ENCODE results near the gene CEBPB.

CEBPB gene

DNA sequence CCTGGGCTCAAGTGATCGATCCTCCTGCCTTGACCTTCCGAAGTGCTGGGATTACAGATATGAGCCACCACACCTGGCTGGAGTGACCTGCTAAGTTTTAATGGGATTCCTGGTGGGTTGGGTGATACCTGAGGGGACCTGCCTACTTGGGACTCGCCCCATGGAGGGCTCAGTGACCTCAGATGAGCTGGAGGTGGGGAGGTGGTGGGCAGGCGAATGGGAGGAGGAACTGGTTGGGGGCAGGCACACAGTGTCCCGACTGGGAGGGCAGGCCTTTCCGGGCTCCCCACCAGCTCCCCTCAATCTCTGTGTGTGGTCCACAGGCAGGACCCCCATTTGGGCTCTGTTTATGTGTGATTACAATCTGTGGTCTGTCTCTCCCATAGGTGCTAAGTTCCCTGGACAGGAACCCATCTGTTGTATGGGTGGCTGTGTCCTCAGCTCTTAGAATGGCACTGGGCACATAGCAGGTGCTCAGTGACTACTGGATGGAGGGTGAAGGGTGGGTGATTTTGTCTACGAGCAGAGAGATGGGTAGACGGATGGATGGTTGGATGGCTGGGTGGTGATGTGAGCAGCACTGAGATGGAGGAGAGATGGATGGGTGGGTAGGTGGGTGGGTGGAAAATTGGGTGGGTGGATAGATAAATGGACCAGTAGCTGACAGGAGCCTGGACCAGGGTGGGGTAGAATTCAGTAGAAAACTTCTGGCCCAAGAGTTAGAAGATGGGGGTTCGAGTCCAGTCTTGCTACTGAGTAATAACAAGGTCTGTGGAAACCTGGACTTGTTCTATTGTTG lies 23.8 kb downstream of the CEBPB start:
- DNase-seq (ENCODE audit: low read depth), result no peak

DNA sequence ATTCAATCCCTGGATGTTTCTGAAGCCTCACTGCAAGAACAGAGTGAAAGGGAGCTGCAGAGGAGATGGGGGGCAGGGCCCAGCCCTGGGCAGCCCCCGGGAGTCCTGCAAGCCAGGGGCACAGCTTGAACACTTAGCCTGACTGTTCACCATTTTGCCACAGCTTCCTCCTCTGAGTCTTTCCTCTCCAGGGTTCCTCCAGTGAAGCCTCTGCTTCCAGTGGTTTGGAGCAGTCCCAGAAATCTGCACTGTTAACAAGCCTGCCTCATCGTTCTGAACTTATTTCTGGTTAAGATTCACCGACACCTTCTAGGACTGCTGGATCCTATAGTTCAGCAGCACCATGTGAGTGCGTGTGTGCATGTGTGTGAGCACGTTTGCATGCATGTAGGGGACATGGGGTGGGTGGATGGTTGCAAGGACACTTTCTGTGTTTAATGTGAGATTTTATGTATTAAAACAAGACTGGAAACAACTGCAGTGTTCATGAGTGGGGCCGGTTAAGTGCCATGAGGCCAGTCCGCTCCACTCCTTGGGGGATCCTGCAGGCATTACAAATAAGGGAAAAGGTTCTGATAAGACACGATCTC lies 24.6 kb downstream of the CEBPB start:
- DNase-seq (ENCODE audit: low read depth), result no peak

DNA sequence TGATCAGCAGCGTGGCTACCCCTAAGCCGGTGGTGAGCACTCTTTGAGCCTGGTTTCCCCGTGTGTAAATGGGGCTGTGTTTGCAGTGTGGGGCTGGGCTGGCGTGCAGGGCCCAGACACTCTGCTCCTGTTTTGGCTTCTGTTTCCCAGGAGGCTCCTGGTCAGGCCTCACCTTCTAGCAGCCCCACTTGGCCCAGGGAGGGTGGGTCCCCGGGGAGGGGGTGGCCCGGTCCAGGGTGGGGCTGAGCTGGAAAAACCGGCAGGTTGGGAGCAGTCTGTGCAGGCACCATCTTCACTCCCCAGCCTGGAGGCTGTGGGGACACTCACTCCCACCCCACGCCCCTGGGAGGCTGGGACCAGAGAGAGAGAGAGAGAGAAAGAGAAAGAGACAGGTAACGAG lies 25.3 kb downstream of the CEBPB start:
- DNase-seq (ENCODE audit: low read depth), result no peak

DNA sequence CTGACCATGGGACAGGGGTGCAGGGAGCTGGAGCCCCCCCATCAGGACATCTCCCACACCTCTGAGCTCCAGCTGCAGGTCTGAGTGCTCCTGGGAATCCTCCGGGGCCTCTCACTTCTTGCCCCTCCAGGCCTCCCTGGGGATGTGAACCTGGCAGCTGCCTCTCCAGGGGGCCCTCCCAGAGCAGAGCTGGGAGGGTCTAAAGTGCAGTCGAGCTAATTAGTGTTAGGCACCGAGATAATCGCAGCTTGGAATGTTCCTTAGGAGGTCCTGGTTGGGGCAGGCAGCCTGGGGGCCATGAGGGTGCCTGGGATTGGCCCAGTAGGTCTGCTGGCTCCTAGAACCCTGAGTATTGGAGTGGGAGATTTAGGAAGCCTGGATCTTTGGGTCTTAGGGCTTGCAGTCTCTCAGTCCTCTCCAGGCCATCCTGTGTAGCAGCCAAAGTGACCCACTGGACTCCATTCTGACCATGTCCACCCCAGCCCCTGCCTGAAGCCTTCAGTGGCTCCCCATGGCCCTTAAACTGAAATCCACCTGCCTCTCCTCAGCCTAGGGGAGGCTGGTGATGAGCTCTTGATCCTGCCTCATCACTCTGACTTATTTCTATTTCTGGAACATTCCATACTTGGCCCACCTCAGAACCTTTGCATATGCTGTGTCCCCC lies 26.0 kb downstream of the CEBPB start:
- DNase-seq (ENCODE audit: low read depth), result no peak

DNA sequence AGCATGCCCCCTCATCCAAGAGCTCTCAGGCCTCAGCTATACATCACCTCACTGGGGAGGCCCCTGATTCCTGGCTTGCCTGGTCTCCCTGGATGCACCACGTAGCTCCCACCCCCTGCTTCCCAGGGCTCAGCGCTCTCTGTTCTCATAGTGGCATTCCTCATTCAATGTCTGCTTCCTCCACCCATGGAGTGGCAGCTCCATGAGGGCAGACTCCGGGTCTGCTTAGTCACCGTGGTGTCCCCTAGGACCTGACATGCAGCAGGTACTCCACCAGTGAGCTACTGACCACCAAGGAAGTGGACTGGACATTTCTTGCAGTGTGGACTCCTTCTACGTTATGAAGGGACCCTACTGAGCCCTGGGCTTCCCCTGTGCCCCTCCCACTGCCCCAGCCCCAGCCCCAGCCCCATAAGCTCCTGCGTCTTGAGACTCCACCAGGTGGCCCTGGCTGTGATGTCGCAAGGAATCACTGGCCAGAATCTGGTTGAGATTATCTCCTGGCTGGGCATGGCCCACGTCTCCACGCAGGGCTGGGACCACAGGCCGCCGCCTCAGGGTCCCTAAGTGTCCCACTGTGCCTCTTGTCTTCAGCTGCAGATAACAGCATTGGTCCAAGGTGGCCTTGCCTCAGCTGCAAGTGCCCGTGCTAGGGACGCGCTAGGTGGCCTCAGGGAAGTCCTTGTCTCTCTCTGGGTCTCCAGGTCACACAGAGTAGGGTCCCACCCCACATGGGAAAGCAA lies 26.7 kb downstream of the CEBPB start:
- DNase-seq (ENCODE audit: low read depth), result no peak

DNA sequence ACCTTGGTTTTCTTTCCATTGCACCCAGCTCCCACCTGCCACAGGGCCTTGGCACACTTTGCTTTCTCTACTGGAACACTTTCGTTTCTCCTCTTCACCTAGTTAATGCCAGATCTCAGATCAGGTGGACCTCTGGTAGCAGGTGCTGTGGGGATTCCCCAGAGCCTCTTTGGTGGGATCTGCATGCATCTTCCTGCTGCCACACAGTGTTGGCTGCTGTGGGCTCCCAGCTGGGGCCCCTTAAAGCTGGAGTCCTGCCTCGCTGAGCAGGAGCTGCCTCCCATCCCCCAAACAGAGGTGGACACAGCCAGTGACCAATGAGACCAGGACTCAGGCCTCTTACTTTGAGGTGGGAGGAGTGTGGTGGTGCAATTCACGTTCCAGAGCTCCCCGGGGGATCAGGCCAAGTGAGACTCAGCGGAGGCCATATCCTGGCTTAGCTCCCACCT lies 28.4 kb downstream of the CEBPB start:
- DNase-seq (ENCODE audit: low read depth), result no peak

DNA sequence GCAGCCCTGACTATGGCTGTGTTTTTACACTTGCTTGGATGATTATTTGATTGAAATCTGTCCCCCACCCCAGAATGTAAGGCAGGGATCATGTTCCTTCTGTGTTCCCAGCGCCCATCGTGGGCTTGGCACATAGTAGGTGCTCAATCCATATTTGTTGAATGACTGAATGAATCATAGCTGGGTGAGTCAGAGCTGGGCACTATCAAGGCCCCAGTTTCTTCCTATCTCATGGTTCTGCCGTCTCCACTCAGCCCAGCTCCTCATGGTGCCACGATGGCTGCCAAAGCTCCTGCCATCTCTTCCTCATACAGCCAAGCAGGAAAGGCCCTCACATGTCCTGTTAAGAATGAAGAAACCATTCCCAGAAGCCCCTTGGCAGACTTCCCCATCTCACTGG lies 29.0 kb downstream of the CEBPB start:
- no peak for DNase-seq (ENCODE audit: low read depth)

DNA sequence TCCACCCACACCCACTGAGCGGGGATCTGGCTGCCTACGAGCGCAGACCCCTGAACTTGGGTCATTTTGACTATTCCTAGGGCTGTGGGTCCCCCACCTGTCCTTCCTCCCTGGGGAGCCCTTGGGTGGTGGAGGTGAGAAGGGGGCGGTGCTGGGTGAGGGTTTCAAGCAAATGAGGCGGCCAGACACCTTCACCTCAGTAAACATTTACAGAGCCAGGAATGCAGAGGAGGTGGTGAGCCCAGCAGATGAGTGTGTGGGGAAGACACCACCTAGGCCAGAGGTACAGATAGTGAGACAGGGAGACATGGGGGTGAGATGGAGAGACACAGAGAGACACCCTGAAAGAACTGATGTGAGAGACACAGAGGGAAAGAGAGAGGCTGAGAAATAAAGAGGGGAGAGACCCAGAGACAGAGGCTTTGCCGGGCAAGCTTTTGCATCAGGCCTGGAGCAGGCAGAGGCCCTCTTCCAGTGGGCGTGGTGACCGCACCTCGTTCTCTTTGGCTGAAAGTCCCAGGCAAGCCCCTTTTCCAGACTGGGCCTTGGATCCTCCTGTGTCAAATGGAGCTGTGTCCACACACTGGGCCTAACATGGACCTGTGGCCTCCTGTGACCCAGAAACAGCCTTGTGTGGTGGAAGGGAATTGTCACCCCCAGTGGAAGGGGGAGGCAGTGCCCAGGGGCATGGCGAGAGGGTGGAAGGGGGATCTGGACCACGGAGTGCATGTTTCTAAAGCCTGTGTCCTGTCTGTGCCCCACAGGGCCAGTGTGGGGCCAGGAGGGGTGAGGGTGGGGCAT lies 29.7 kb downstream of the CEBPB start:
- no peak for DNase-seq (ENCODE audit: low read depth)

DNA sequence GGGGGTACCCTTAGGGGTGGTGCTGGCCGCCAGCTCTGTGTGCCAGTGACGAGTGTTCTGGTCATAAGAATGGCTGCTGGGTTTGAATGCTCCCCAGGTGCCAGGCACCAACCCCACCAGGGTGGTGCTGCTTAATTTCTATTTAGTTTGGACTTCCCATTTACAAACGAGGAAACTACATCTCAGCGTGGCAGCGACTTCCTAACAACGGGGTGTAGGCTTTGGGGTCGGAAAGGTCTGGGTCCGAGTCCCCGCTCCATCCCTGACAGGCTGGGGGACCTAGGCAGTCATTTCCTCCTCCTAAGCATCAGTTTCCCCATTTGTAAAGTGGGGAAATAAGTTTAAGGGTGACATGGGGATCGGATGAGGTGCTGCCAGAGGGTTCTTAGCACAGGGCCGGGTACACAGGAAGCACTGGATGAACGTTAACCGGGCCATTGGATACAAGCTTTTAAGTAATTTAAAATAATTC lies 30.3 kb downstream of the CEBPB start:
- no peak for DNase-seq (ENCODE audit: low read depth)

DNA sequence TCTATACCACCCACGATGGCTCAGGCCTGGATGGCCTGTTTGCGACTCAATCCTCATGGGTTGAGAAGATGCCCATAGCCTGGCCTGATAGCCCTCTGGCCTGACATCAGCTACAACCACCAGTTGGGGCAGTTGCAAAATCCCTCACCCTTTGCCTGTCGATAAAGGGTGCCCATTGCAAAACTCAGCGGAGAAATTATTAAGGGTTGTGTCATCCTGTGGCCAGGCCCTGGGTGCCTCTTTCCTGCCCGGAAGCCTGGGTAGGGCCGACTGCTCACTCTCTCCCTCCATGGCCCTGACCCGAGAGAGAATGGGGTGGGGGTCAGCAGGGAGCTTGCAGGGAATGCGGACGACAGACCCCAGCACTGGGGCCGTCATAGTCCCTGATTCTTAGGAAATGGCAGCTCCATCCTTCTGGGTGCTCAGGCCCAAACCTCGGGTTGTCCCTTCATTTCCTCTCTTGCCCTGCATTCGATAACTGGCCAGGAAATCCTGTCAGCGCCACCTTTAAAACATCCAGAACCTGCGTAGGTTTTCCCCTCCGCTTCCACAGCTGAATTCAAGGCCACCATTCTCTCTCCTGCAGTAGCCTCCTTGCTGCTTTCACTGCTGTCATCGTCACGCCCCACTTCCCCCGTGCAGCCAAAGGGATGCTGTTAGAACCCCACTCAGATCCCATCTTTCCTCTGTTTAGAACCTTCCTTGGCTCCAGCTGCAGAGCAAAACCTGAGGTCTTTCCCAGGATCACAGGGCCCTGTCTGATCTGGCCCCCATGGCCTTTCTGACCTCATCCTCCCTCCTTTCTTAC lies 31.1 kb downstream of the CEBPB start:
- no peak for DNase-seq (ENCODE audit: low read depth)

DNA sequence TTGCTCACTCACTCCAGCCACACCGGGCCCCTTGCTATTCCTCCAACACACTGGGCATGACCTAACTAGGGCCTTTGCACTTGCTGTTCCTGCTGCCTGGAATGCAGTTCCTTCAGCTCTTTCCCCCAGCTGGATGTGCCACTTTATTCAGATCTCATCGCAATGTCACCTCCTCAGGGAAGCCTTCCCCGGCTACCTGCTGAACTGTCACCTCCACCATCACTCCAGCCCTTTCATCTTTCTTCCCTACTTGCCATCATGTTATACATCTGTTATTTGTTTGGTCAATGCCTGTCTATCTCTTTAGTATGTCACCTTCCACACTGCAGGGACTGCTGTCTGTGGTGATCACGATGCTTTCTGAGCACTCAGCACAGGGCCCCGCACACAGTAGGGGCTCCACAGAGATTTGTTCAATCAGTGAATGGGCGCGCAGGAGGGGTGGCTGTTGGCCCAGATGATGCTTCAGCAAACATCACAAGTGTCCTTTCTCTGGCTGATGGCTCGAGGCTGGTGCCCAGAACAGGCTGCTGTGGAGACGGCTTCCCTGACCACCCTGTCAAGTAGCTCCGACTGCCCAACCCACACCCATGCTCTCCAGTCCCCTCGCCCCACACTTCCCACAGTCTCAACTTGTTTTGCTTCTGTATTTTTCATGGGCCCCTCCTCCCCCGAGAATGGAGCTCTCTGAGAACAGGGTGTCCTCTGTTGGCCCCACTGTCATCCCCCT lies 31.8 kb downstream of the CEBPB start:
- no peak for DNase-seq (ENCODE audit: low read depth)

DNA sequence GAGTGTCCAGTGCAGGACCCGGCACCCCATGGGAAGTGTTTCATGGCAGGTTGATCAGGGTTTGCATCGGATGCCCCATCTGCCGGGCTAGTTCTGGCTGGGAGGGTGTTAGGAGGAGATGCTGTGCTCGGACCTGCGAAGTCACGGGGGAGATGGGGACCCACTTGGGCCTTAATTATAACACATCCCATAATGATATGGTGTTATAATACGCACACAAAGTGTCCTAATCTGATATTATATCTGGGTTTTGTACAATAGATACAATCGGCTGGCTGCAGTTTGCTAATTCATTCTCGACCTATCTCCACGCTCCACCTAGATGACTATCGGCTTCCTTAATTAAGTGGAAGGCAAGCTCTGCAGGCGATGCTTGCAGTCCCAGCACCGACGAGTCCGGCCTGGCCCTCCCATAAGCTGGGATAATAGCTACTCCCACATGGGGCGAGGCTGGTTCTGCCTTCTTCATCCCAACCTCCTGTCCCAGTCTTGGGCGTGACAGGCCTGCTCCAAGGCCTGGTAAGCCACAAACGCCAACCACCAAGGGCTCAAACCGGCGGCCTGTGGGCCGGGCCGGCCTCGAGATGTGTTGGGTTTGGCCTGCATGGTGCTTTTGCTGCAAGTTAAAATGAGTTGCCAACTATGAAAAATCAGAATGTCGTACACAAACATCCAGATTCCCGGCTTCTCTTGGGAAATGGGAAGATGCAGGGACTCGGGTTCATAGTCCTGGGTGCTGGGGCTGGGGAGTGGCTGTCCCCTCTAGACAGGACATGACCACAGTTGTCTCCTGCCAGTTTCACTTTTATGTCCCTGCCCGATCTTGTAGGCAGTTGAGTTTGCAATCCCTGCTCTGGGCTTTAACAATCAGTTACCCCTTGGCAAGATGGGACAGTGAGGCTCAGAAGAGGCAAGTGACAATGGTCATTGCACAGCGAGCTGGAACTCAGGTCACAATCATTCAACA lies 32.7 kb downstream of the CEBPB start:
- DNase-seq (ENCODE audit: low read depth), result no peak

DNA sequence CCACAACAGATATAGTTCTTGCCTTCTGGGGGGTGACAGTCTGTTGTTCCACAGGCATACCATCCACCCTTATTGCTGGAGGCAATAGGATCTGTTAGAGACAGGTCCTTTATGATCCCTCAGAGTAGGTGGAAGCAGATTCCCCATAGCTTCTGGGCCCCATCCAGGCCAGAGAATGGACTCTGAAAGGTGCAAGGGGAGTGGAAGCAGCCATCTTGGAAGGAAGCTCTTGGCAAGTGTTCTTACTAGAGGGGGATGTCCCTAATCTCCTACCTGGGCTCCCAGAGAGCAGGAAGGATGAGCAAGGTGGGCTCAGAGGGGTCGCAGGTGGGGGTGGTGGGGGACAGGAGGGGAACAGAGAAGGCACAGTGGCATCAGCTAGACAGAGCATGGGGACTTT lies 33.4 kb downstream of the CEBPB start:
- no peak for DNase-seq (ENCODE audit: low read depth)

DNA sequence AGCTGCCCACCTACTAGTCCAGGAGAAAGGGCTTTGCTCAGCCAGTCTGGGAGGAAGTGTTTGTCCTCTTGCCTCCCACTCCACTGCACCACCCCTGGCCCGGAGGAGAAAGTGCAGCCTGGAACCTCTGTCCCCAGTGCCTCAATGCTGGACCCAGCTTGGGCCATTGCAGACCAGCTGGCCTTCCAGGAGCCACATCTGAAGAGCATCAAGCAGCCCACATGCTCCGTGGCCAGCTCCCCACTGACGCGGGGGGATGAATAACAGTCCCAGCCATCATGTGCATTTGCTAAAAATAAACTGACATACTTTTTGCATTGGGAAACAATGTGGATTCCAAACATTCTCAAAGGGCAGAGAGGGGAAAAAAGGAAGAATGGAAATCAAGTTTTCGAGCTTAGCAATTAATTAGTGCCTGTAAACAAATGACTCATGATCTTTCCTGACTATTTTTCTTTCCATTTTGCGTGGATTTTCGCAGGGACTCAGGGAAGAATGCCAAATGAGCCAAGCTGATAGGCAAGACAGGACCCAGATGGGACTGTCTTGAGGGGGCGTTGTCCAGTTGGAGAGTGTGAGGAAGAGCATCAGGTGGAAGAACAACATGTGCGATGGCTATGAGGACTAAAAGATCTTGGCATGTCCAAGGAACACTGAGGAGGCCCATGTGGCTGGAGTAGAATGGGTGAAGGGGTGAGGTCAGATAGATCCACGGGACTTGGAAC lies 34.1 kb downstream of the CEBPB start:
- DNase-seq (ENCODE audit: low read depth), result no peak

DNA sequence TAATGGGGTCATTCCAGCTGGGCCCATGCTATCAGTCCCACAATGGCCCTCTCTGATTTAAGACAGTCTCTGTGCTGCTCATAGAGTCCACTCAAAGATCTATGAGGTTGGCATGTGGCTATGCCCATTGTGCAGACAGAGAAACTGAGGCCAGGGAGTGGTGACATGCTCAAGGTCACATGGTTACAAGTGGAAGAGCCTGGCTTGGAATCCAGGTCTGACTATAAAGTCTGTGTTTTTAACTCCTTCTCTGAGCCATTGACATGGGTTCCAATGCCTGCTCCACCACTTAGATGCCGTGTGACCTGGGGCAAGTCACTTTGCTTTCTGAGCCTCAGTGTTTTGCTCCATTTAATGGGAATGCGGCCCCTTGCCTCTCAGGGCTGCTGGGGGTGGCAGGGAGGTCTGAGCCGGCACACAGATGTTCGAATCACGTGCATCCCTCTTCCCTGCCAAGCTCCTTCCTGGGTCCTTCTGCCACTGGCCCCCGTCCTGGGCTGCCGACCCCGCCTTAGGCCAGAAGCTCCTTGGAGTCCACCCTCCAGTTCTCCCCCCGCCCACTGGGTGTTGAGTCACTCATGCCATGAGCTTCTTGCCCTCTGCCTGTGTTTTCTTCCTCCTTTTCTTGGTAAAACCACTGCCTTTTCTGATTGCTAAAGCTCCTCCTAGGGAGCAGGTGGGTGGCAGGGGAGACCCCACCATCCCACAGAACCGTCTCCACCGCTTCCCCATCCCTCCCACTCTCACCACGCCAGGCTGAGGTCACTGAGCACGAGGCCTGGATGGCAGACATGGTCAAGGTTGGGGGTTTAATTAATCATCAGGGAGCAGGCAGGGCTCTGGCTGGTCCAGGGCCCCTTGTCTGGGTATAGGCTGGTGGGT lies 35.7 kb downstream of the CEBPB start:
- DNase-seq (ENCODE audit: low read depth), result peak; percentile 6

DNA sequence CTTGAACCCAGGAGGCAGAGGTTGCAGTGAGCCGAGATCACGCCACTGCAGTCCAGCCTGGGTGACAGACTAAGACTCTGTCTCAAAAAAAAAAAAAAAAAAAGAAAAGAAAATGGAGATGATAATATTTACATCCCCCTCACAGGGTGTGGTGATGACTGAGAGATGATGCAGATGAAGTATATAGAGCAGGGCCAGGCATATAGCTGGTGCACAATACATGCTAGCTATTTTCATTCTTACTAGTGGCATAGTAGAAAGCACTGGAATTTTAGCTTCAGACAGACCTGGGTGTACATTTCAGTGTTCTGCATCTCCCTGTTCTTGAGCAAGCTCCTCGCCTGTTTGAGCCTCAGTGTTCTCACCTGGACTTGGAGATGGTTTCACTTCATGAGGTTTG lies 36.9 kb downstream of the CEBPB start:
- DNase-seq (ENCODE audit: low read depth), result no peak

DNA sequence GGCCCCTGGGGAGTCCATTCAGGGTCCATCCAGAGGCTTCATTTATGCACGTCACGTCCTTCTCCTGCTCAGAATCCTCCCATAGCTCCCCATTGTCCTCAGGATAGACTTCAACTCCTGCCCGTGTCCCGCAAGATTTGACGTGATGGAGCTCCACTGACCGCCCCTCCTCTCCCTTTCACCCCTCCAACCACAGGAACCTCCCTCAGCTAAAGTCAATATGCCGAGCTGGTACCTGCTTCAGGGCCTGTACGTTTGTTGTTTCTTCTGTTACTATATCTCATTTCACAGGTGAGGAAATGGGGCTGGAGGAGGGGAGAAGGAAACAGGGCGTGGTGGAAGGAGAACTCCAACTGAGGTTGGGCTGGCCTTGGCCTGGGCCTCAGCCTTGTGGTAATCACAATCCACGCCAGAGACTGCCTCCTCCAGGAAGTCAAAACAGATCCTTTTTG lies 38.6 kb downstream of the CEBPB start:
- DNase-seq (ENCODE audit: low read depth), result no peak
